Measurements from ENCODE around the gene KCTD16. TPM values are rescaled to one million over a fixed set of nuclear protein-coding genes. Genes with fewer than 3 reads are reported as not detected.

KCTD16 gene
- total RNA-seq (2022; extraction: Qiagen RNA extraction) = 0.01 to 0.07 TPM (median 0.04 TPM) in 3 of 5 replicates, not detected in the others

GRCh38 chr5:144170276-144171024, at the start of gene KCTD16, which contains the start of gene YIPF5:
Gene KCTD16, plus strand, starts transcription at chr5:144170873.
Gene YIPF5, minus strand, starts transcription at chr5:144170659. Its CDS starts 704 bp downstream, at chr5:144169955.

Other genes starting within 250 kb of the KCTD16 start
- gene YIPF5, start 214 bp upstream of the KCTD16 start, total RNA-seq (2022; extraction: Qiagen RNA extraction) = 63.7 to 76.8 TPM (median 70.0 TPM) in 5 replicates

Measured in A549 treated with Mapracorat at 1 μM for 4 hours (cell line).